CD4-positive, alpha-beta T cell treated with Interleukin-17A for 1 hour (primary cell): Measurements from ENCODE around the gene RYR2.
"Not testable (repeated sequence)": the region's sequence is repeated elsewhere in the genome, so short reads cannot be mapped to it uniquely, and the experiment has no call there.

Experiments used
- DNase-seq: peaks from one replicate; pipeline ENCODE4 v3.0.0-alpha.2; 2020

RYR2 gene

DNA sequence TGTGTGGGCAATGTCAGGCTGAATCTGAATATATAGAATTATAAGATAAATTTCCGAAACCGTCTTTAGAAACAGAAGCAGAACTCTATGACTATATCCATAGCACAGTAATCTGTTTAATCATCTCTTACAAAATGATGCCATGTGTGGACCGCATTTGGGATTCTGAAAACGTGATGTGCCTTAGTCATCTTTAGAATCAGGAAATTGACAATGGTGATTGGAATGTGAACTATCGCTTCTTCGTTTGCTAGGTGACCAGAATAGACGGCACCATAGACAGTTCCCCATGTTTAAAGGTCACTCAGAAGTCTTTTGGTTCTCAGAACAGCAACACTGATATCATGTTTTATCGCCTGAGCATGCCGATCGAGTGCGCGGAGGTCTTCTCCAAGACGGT is 548.4 kb downstream of the RYR2 start:
- DNase-seq, result no peak

- DNase-seq, result no peak
Measured at GRCh38 chr1:237591353-237591752, 549.4 kb downstream of the RYR2 start.

- not testable (repeated sequence) for DNase-seq
Measured at GRCh38 chr1:237603036-237603568, 561.1 kb downstream of the RYR2 start.

- no peak for DNase-seq
Measured at GRCh38 chr1:237608433-237608832, 566.4 kb downstream of the RYR2 start.

GRCh38 chr1:237610157-237610556 is 568.2 kb downstream of the RYR2 start:
- no peak for DNase-seq

DNA sequence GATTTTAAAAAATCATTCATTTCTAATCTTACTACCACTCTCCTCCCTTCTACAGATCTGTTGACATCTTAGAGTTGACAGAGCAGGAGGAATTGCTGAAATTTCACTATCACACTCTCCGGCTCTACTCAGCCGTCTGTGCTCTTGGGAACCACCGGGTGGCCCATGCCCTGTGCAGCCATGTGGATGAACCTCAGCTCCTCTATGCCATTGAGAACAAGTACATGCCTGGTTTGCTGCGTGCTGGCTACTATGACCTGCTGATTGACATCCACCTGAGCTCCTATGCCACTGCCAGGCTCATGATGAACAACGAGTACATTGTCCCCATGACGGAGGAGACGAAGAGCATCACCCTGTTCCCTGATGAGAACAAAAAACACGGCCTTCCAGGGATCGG is 572.0 kb downstream of the RYR2 start:
- no peak for DNase-seq

GRCh38 chr1:237619553-237619952 is 577.6 kb downstream of the RYR2 start:
- DNase-seq, result no peak

- DNase-seq, result no peak
Measured at GRCh38 chr1:237634922-237635321, 592.9 kb downstream of the RYR2 start.

- no peak for DNase-seq
Measured at GRCh38 chr1:237638555-237638954, 596.6 kb downstream of the RYR2 start.

GRCh38 chr1:237640011-237640671 is 598.2 kb downstream of the RYR2 start:
- no peak for DNase-seq

GRCh38 chr1:237640966-237641365 is 599.0 kb downstream of the RYR2 start:
- no peak for DNase-seq

DNA sequence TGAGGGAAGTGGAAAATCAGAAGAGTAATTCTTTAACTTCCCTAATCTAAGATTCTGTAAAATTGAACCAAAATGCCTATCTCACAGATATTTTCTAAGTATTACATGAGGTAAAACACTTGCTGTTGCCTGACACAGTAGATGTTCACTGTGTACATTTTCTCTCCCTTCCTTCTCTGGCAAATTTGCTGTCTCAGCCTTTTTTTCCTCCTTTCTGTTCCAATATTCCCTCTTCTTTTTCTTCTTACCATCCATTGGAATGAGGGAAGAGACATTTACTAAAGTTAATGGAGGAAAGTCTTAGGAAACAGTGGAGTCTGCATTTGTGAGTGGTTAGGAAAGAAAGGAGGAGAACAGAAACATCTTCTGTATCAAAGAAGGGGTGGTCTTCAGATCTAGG is 608.8 kb downstream of the RYR2 start:
- DNase-seq, result no peak

- no peak for DNase-seq
Measured at GRCh38 chr1:237655778-237656177, 613.8 kb downstream of the RYR2 start.

- DNase-seq, result no peak
Measured at GRCh38 chr1:237664348-237664747, 622.4 kb downstream of the RYR2 start.

- DNase-seq, result no peak
Measured at GRCh38 chr1:237670302-237670701, 628.3 kb downstream of the RYR2 start.

- DNase-seq, result no peak
Measured at GRCh38 chr1:237671262-237671661, 629.3 kb downstream of the RYR2 start.

- no peak for DNase-seq
Measured at GRCh38 chr1:237671935-237672334, 630.0 kb downstream of the RYR2 start.

GRCh38 chr1:237672748-237673147 is 630.8 kb downstream of the RYR2 start:
- DNase-seq, result no peak

DNA sequence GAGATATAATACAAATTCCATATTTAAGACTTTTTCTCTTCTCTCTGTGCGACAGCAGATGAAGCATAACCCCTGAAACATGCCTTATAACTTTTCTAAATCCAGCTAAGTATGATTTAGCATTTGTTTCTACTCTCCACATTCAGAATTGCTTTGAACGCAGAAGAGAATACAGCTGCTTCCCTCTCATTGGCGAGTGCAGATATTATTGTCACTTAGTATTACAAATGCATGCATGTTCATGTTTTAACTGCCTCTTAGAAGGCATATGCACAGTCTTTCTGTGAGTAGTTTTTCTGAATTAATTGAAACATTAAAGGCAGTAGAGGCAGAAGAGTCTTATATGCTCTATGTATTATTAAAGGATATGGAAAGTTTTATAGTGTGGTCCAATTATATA is 631.6 kb downstream of the RYR2 start:
- no peak for DNase-seq

GRCh38 chr1:237677979-237678378 is 636.0 kb downstream of the RYR2 start:
- DNase-seq, result peak; percentile 6

GRCh38 chr1:237679687-237680086 is 637.7 kb downstream of the RYR2 start:
- no peak for DNase-seq

GRCh38 chr1:237681210-237681609 is 639.2 kb downstream of the RYR2 start:
- DNase-seq, result no peak

GRCh38 chr1:237684236-237684635 is 642.3 kb downstream of the RYR2 start:
- DNase-seq, result no peak

GRCh38 chr1:237685551-237685950 is 643.6 kb downstream of the RYR2 start:
- no peak for DNase-seq

GRCh38 chr1:237687804-237688203 is 645.8 kb downstream of the RYR2 start:
- DNase-seq, result no peak
